GM19324 (cell line): ENCODE data around the gene PPM1N.

Experiments
- ATAC-seq: cut with Tn5 transposase; IDR thresholded peaks from one replicate; pipeline ENCODE4 v1.9.1; 2021; ENCODE audit warnings: mild to moderate bottlenecking, moderate library complexity; ENCODE audit not compliant: unreplicated experiment, low FRiP score

The PPM1N gene

GRCh38 chr19:45469945-45470761 is 28.1 kb upstream of the PPM1N start:
- no peak for ATAC-seq

GRCh38 chr19:45470762-45471081 is 27.5 kb upstream of the PPM1N start:
- no peak for ATAC-seq

GRCh38 chr19:45471111-45471930 is 26.9 kb upstream of the PPM1N start:
- ATAC-seq, result no peak

GRCh38 chr19:45471931-45472562 is 26.2 kb upstream of the PPM1N start:
- ATAC-seq, result no peak

- ATAC-seq, result no peak
These were observed 25.5 kb upstream of the PPM1N start for GRCh38 chr19:45472563-45473366.

- ATAC-seq, result no peak
These were observed 24.9 kb upstream of the PPM1N start for GRCh38 chr19:45473367-45473681.

GRCh38 chr19:45473682-45474605 is 24.3 kb upstream of the PPM1N start:
- no peak for ATAC-seq

GRCh38 chr19:45474606-45475521 is 23.4 kb upstream of the PPM1N start:
- no peak for ATAC-seq

GRCh38 chr19:45475537-45476291 is 22.5 kb upstream of the PPM1N start:
- no peak for ATAC-seq

GRCh38 chr19:45476304-45476703 is 21.9 kb upstream of the PPM1N start:
- no peak for ATAC-seq

GRCh38 chr19:45477186-45477585 is 21.1 kb upstream of the PPM1N start:
- no peak for ATAC-seq

- no peak for ATAC-seq
These were observed 20.4 kb upstream of the PPM1N start for GRCh38 chr19:45477713-45478453.

- peak; percentile 71 for ATAC-seq
These were observed 19.6 kb upstream of the PPM1N start for GRCh38 chr19:45478454-45479238.

- ATAC-seq, result no peak
These were observed 15.2 kb upstream of the PPM1N start for GRCh38 chr19:45483033-45483432.

- no peak for ATAC-seq
These were observed 13.8 kb upstream of the PPM1N start for GRCh38 chr19:45484273-45484945.
